ENCODE data around the gene SUDS3. TPM values are rescaled to one million over a fixed set of nuclear protein-coding genes. Genes with fewer than 3 reads are reported as not detected.

The SUDS3 gene
- total RNA-seq: 33.2 TPM

- H3K4me3 ChIP-seq (ENCODE audit: low read length): peak within 1 kb of the TSS; percentile 92
- H3K4me1 ChIP-seq (ENCODE audit: insufficient read depth, low read length): peaks cover 39% of the 10 kb centered on the region
Observed at GRCh38 chr12:118376089-118377020, at the start of gene SUDS3. Gene SUDS3 (plus strand): TSS chr12:118376555. CDS start chr12:118376692, 137 bp downstream.

GRCh38 chr12:118326991-118327390, 49.4 kb upstream of the SUDS3 start:
- H3K27me3 ChIP-seq (ENCODE audit: insufficient read depth, low read length): no peaks in the 10 kb centered on the region
- no peak overlapping the region for H3K4me3 ChIP-seq (ENCODE audit: low read length)
- no peaks in the 10 kb centered on the region for H3K9me3 ChIP-seq (ENCODE audit: low read depth, low read length)

More at GRCh38 chr12:118376089-118377020, at the start of gene SUDS3:
- Histone ChIP-seq H3K27me3 (ENCODE audit: insufficient read depth, low read length) (no peaks in the 10 kb centered on the region), H3K9me3 (ENCODE audit: low read depth, low read length) (no peaks in the 10 kb centered on the region)

GRCh38 chr12:118327391-118327790, 49.0 kb upstream of the SUDS3 start:
- no peaks in the 10 kb centered on the region for H3K27me3 ChIP-seq (ENCODE audit: insufficient read depth, low read length)
- H3K4me3 ChIP-seq (ENCODE audit: low read length): no peak overlapping the region
- H3K9me3 ChIP-seq (ENCODE audit: low read depth, low read length): no peaks in the 10 kb centered on the region

More at GRCh38 chr12:118326991-118327390, 49.4 kb upstream of the SUDS3 start:
- H3K4me1 ChIP-seq (ENCODE audit: insufficient read depth, low read length): peaks cover 27% of the 10 kb centered on the region

GRCh38 chr12:118328486-118329330, 47.6 kb upstream of the SUDS3 start:
- H3K4me3 ChIP-seq (ENCODE audit: low read length): no peak overlapping the region
- no peaks in the 10 kb centered on the region for H3K9me3 ChIP-seq (ENCODE audit: low read depth, low read length)
- no peaks in the 10 kb centered on the region for H3K27me3 ChIP-seq (ENCODE audit: insufficient read depth, low read length)
- H3K4me1 ChIP-seq (ENCODE audit: insufficient read depth, low read length): peaks cover 39% of the 10 kb centered on the region

More at GRCh38 chr12:118327391-118327790, 49.0 kb upstream of the SUDS3 start:
- H3K4me1 ChIP-seq (ENCODE audit: insufficient read depth, low read length): peaks cover 29% of the 10 kb centered on the region

- H3K4me3 ChIP-seq (ENCODE audit: low read length): no peak overlapping the region
- no peaks in the 10 kb centered on the region for H3K27me3 ChIP-seq (ENCODE audit: insufficient read depth, low read length)
- no peaks in the 10 kb centered on the region for H3K9me3 ChIP-seq (ENCODE audit: low read depth, low read length)
- H3K4me1 ChIP-seq (ENCODE audit: insufficient read depth, low read length): peaks cover 50% of the 10 kb centered on the region
Observed at GRCh38 chr12:118330421-118331018, 45.8 kb upstream of the SUDS3 start.

- H3K4me3 ChIP-seq (ENCODE audit: low read length): no peak overlapping the region
- peaks cover 48% of the 10 kb centered on the region for H3K4me1 ChIP-seq (ENCODE audit: insufficient read depth, low read length)
Observed at GRCh38 chr12:118332511-118332910, 43.8 kb upstream of the SUDS3 start.

GRCh38 chr12:118334241-118334640, 42.1 kb upstream of the SUDS3 start:
- Histone ChIP-seq H3K4me3 (ENCODE audit: low read length) (no peak overlapping the region), H3K4me1 (ENCODE audit: insufficient read depth, low read length) (peaks cover 51% of the 10 kb centered on the region), H3K27me3 (ENCODE audit: insufficient read depth, low read length) (no peaks in the 10 kb centered on the region), H3K9me3 (ENCODE audit: low read depth, low read length) (no peaks in the 10 kb centered on the region)

More at GRCh38 chr12:118332511-118332910, 43.8 kb upstream of the SUDS3 start:
- no peaks in the 10 kb centered on the region for H3K9me3 ChIP-seq (ENCODE audit: low read depth, low read length)
- H3K27me3 ChIP-seq (ENCODE audit: insufficient read depth, low read length): no peaks in the 10 kb centered on the region

GRCh38 chr12:118334939-118335567, 41.3 kb upstream of the SUDS3 start:
- Histone ChIP-seq H3K4me1 (ENCODE audit: insufficient read depth, low read length) (peaks cover 51% of the 10 kb centered on the region), H3K4me3 (ENCODE audit: low read length) (no peak overlapping the region), H3K27me3 (ENCODE audit: insufficient read depth, low read length) (no peaks in the 10 kb centered on the region), H3K9me3 (ENCODE audit: low read depth, low read length) (no peaks in the 10 kb centered on the region)

GRCh38 chr12:118336123-118336522, 40.2 kb upstream of the SUDS3 start:
- Histone ChIP-seq H3K27me3 (ENCODE audit: insufficient read depth, low read length) (no peaks in the 10 kb centered on the region), H3K9me3 (ENCODE audit: low read depth, low read length) (no peaks in the 10 kb centered on the region), H3K4me3 (ENCODE audit: low read length) (no peak overlapping the region), H3K4me1 (ENCODE audit: insufficient read depth, low read length) (peaks cover 42% of the 10 kb centered on the region)

- Histone ChIP-seq H3K9me3 (ENCODE audit: low read depth, low read length) (no peaks in the 10 kb centered on the region), H3K4me1 (ENCODE audit: insufficient read depth, low read length) (peaks cover 32% of the 10 kb centered on the region), H3K27me3 (ENCODE audit: insufficient read depth, low read length) (no peaks in the 10 kb centered on the region), H3K4me3 (ENCODE audit: low read length) (no peak overlapping the region)
Observed at GRCh38 chr12:118337194-118337838, 39.0 kb upstream of the SUDS3 start.

GRCh38 chr12:118342090-118342489, 34.3 kb upstream of the SUDS3 start:
- Histone ChIP-seq H3K27me3 (ENCODE audit: insufficient read depth, low read length) (no peaks in the 10 kb centered on the region), H3K4me1 (ENCODE audit: insufficient read depth, low read length) (peaks cover 21% of the 10 kb centered on the region), H3K4me3 (ENCODE audit: low read length) (no peak overlapping the region), H3K9me3 (ENCODE audit: low read depth, low read length) (no peaks in the 10 kb centered on the region)

GRCh38 chr12:118344829-118345228, 31.5 kb upstream of the SUDS3 start:
- Histone ChIP-seq H3K4me3 (ENCODE audit: low read length) (no peak overlapping the region), H3K4me1 (ENCODE audit: insufficient read depth, low read length) (peaks cover 28% of the 10 kb centered on the region), H3K9me3 (ENCODE audit: low read depth, low read length) (no peaks in the 10 kb centered on the region), H3K27me3 (ENCODE audit: insufficient read depth, low read length) (no peaks in the 10 kb centered on the region)

GRCh38 chr12:118345355-118345754, 31.0 kb upstream of the SUDS3 start:
- H3K27me3 ChIP-seq (ENCODE audit: insufficient read depth, low read length): no peaks in the 10 kb centered on the region
- H3K9me3 ChIP-seq (ENCODE audit: low read depth, low read length): no peaks in the 10 kb centered on the region
- H3K4me1 ChIP-seq (ENCODE audit: insufficient read depth, low read length): peaks cover 28% of the 10 kb centered on the region
- H3K4me3 ChIP-seq (ENCODE audit: low read length): no peak overlapping the region

- Histone ChIP-seq H3K4me3 (ENCODE audit: low read length) (no peak overlapping the region), H3K9me3 (ENCODE audit: low read depth, low read length) (no peaks in the 10 kb centered on the region), H3K4me1 (ENCODE audit: insufficient read depth, low read length) (peaks cover 28% of the 10 kb centered on the region), H3K27me3 (ENCODE audit: insufficient read depth, low read length) (no peaks in the 10 kb centered on the region)
Observed at GRCh38 chr12:118346895-118347294, 29.5 kb upstream of the SUDS3 start.
